BE2C (cell line): ENCODE data around the gene LMO7.
"Not testable (repeated sequence)": the region's sequence is repeated elsewhere in the genome, so short reads cannot be mapped to it uniquely, and the experiment has no call there.

ENCODE experiments used
- DNase-seq: peaks from one replicate; pipeline ENCODE4 v3.0.0-alpha.2; 2020
- H3K27me3 ChIP-seq: fragments of 250-450 bp; sonication (Bioruptor Pico); 2 replicates; pipeline ENCODE4 v1.5.1; 2020; ENCODE audit warnings: mild to moderate bottlenecking
- H3K36me3 ChIP-seq: fragments of 250-450 bp; sonication (Bioruptor Pico); 2 replicates; pipeline ENCODE4 v1.5.1; 2020; ENCODE audit warnings: mild to moderate bottlenecking
- H3K4me1 ChIP-seq: fragments of 250-450 bp; sonication (Bioruptor Pico); 2 replicates; pipeline ENCODE4 v1.5.1; 2020
- H3K4me3 ChIP-seq: 2 replicates; pipeline ENCODE4 v1.5.1; 2011; ENCODE audit warnings: low read depth, low read length
- H3K9me3 ChIP-seq: fragments of 250-450 bp; sonication (Bioruptor Pico); 2 replicates; pipeline ENCODE4 v1.5.1; 2020
- TF ChIP-seq, protein P1 (sequence below): IDR thresholded peaks from 2 replicates; pipeline ENCODE4 v1.5.1; 2012; ENCODE audit warnings: mild to moderate bottlenecking, low read depth, low read length

Gene LMO7

DNA sequence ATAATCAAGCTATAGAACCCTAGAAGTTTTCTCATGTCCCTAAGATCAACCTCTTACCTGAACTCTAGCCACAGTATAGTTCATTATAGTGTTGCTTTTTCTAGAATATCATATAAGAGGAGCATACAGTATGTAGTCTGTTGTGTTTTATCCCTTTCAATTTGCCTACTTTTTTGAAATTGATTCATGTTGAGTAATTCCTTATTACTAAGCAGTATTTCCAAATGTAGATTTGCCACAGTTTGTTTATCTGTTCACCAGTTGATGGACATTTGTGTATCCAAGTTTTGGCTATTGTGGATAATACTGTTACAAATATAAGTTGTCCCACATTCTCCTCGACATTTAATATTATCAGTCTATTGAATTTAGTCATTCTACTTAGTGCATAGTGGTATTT is 138.0 kb downstream of the LMO7 start:
- Histone ChIP-seq H3K36me3 (no peaks in the 10 kb centered on the region), H3K4me1 (peaks cover 8% of the 10 kb centered on the region; the same call in 1 of the 2 replicates), H3K9me3 (no peaks in the 10 kb centered on the region), H3K4me3 (no peak overlapping the region), H3K27me3 (no peaks in the 10 kb centered on the region)
- TF ChIP-seq, protein P1, sequence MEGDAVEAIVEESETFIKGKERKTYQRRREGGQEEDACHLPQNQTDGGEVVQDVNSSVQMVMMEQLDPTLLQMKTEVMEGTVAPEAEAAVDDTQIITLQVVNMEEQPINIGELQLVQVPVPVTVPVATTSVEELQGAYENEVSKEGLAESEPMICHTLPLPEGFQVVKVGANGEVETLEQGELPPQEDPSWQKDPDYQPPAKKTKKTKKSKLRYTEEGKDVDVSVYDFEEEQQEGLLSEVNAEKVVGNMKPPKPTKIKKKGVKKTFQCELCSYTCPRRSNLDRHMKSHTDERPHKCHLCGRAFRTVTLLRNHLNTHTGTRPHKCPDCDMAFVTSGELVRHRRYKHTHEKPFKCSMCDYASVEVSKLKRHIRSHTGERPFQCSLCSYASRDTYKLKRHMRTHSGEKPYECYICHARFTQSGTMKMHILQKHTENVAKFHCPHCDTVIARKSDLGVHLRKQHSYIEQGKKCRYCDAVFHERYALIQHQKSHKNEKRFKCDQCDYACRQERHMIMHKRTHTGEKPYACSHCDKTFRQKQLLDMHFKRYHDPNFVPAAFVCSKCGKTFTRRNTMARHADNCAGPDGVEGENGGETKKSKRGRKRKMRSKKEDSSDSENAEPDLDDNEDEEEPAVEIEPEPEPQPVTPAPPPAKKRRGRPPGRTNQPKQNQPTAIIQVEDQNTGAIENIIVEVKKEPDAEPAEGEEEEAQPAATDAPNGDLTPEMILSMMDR = no peak
- DNase-seq = no peak

GRCh38 chr13:75776550-75776949 is 140.4 kb downstream of the LMO7 start:
- H3K4me3 ChIP-seq = no peak overlapping the region
- no peaks in the 10 kb centered on the region for H3K4me1 ChIP-seq
- no peaks in the 10 kb centered on the region for H3K9me3 ChIP-seq
- no peaks in the 10 kb centered on the region for H3K36me3 ChIP-seq
- TF ChIP-seq, protein P1 = no peak
- DNase-seq = no peak
- H3K27me3 ChIP-seq = no peaks in the 10 kb centered on the region

DNA sequence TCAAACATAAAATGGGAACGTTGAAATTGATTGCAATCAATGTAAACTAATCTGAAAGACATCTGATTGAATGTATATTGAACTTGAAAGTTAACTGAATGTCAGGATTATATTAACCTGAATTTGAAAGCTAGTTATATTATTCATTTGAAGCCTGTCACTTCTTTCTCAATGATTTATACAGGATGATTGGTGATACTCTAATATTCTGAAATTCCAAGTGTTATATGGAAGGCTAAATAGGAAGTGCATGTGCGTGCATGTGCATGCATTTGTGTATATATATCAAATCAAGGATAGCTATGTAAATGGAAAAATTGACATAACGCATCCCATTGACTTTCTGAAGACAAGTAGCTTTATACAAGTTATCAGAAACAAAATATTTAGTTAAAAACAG is 143.3 kb downstream of the LMO7 start:
- no peaks in the 10 kb centered on the region for H3K36me3 ChIP-seq
- TF ChIP-seq, protein P1 = no peak
- no peak for DNase-seq
- H3K27me3 ChIP-seq = no peaks in the 10 kb centered on the region
- no peak overlapping the region for H3K4me3 ChIP-seq
- H3K4me1 ChIP-seq = 0 out of 2 replicates have a peak, but pooled peaks cover 4% of the 10 kb centered on the region
- H3K9me3 ChIP-seq = no peaks in the 10 kb centered on the region

- not testable (repeated sequence) for H3K27me3 ChIP-seq, H3K4me3 ChIP-seq, DNase-seq, H3K9me3 ChIP-seq, H3K4me1 ChIP-seq, H3K36me3 ChIP-seq
These were observed 144.0 kb downstream of the LMO7 start for GRCh38 chr13:75780103-75780502.

DNA sequence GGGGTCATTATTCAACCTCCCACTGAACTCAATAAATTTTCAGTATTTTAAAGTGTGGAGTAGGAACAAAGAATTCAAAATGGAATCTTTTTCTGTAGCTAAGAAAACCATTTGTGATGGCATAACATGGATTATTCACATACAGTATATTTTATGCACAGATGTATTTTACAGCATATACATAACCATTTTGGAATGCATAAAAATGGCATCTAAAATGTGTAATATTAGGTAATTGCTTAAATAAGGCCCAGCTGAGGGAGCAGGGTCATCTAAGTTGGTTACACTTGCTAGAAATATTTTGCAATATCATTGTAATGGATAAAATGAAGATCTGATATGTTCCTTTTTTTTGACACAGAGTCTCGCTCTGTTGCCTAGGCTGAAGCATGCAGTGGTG is 146.9 kb downstream of the LMO7 start:
- Histone ChIP-seq H3K36me3 (no peaks in the 10 kb centered on the region), H3K4me1 (0 out of 2 replicates have a peak, but pooled peaks cover 5% of the 10 kb centered on the region), H3K9me3 (no peaks in the 10 kb centered on the region), H3K27me3 (no peaks in the 10 kb centered on the region), H3K4me3 (no peak overlapping the region)
- TF ChIP-seq, protein P1 = no peak
- no peak for DNase-seq

GRCh38 chr13:75784003-75784402 is 147.9 kb downstream of the LMO7 start:
- H3K27me3 ChIP-seq = no peaks in the 10 kb centered on the region
- H3K4me1 ChIP-seq = 0 out of 2 replicates have a peak, but pooled peaks cover 5% of the 10 kb centered on the region
- no peaks in the 10 kb centered on the region for H3K36me3 ChIP-seq
- DNase-seq = no peak
- H3K9me3 ChIP-seq = no peaks in the 10 kb centered on the region
- no peak overlapping the region for H3K4me3 ChIP-seq
- TF ChIP-seq, protein P1 = no peak

DNA sequence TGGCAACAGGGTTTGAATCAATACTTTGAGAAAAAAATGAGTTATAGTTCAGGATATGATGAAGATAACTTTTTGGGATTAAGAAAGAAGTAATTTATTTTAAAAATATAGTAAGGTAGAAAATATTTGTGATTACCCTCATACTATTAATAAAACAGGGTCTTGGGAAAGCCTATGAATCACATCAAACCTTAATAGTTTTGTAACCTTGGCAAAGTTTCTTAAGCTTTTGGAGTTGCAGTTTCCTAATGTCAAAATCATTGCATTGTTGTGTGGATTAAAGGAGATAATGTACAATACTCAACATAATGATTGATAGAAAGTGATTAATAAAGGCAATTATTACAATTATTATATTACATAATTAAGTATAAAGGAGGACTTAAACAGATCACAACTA is 149.0 kb downstream of the LMO7 start:
- no peaks in the 10 kb centered on the region for H3K9me3 ChIP-seq
- TF ChIP-seq, protein P1 = no peak
- no peaks in the 10 kb centered on the region for H3K36me3 ChIP-seq
- H3K27me3 ChIP-seq = no peaks in the 10 kb centered on the region
- 0 out of 2 replicates have a peak, but pooled peaks cover 5% of the 10 kb centered on the region for H3K4me1 ChIP-seq
- no peak for DNase-seq
- H3K4me3 ChIP-seq = no peak overlapping the region
